ENCODE measurements around the gene PDE3B. TPM values are rescaled to one million over a fixed set of nuclear protein-coding genes. Genes with fewer than 3 reads are reported as not detected.
"Not testable (repeated sequence)": the region's sequence is repeated elsewhere in the genome, so short reads cannot be mapped to it uniquely, and the experiment has no call there.

The PDE3B gene
- total RNA-seq = 5.6 TPM
- long read RNA-seq, full-length matches to known transcripts = 3 of 6 reads
- long read RNA-seq, partial matches to known transcripts = 0 of 6 reads
- long read RNA-seq, other reads (novel, unspliced or antisense) = 3 of 6 reads

- DNase-seq = peak; percentile 91
- peak; percentile 96 for ATAC-seq
These were observed at the start of gene PDE3B for GRCh38 chr11:14643697-14644225. TSS of gene PDE3B (plus strand) at chr11:14643804. CDS start at chr11:14644076, 272 bp downstream.

GRCh38 chr11:14595261-14595660 is 48.3 kb upstream of the PDE3B start:
- intact Hi-C loops (cut with micrococcal nuclease); ATAC-seq; DNase-seq: not testable (repeated sequence)

More at GRCh38 chr11:14643697-14644225, at the start of gene PDE3B:
- intact Hi-C loops (cut with micrococcal nuclease) = loop anchor here (10.0 kb wide), 1 partner anchor 99 kb away; no protein-coding TSS in a partner anchor

GRCh38 chr11:14607713-14608112 is 35.9 kb upstream of the PDE3B start:
- DNase-seq = no peak
- no peak for ATAC-seq
- intact Hi-C loops (cut with micrococcal nuclease) = no loop called here

- ATAC-seq (no peak), DNase-seq (no peak)
- intact Hi-C loops (cut with micrococcal nuclease) = no loop called here
These were observed 33.7 kb upstream of the PDE3B start for GRCh38 chr11:14609902-14610301.

- no peak for DNase-seq
- no peak for ATAC-seq
- intact Hi-C loops (cut with micrococcal nuclease) = no loop called here
These were observed 31.7 kb upstream of the PDE3B start for GRCh38 chr11:14611939-14612338.

- intact Hi-C loops (cut with micrococcal nuclease) = no loop called here
- DNase-seq (no peak), ATAC-seq (no peak)
These were observed 30.9 kb upstream of the PDE3B start for GRCh38 chr11:14612694-14613093.

- DNase-seq (no peak), ATAC-seq (no peak)
- intact Hi-C loops (cut with micrococcal nuclease) = no loop called here
These were observed 29.4 kb upstream of the PDE3B start for GRCh38 chr11:14614091-14614622.

- intact Hi-C loops (cut with micrococcal nuclease) = no loop called here
- no peak for ATAC-seq
- no peak for DNase-seq
These were observed 26.2 kb upstream of the PDE3B start for GRCh38 chr11:14617241-14618027.

- intact Hi-C loops (cut with micrococcal nuclease) = no loop called here
- ATAC-seq (no peak), DNase-seq (no peak)
These were observed 25.5 kb upstream of the PDE3B start for GRCh38 chr11:14618060-14618459.

- no peak for DNase-seq
- intact Hi-C loops (cut with micrococcal nuclease) = no loop called here
- ATAC-seq = peak; percentile 66
These were observed 23.7 kb upstream of the PDE3B start for GRCh38 chr11:14619603-14620531.

GRCh38 chr11:14622223-14622954 is 21.2 kb upstream of the PDE3B start:
- no peak for DNase-seq
- no peak for ATAC-seq
- intact Hi-C loops (cut with micrococcal nuclease) = no loop called here

GRCh38 chr11:14623036-14623435 is 20.6 kb upstream of the PDE3B start:
- ATAC-seq (no peak), DNase-seq (no peak)
- intact Hi-C loops (cut with micrococcal nuclease) = no loop called here

- ATAC-seq (peak; percentile 45), DNase-seq (no peak)
- intact Hi-C loops (cut with micrococcal nuclease) = no loop called here
These were observed 17.9 kb upstream of the PDE3B start for GRCh38 chr11:14625586-14626205.

GRCh38 chr11:14626650-14627049 is 17.0 kb upstream of the PDE3B start:
- no peak for ATAC-seq
- intact Hi-C loops (cut with micrococcal nuclease) = no loop called here
- no peak for DNase-seq

GRCh38 chr11:14633506-14634224 is 9.9 kb upstream of the PDE3B start:
- intact Hi-C loops (cut with micrococcal nuclease); DNase-seq; ATAC-seq: not testable (repeated sequence)

GRCh38 chr11:14634813-14635212 is 8.8 kb upstream of the PDE3B start:
- ATAC-seq (no peak), DNase-seq (no peak)
- intact Hi-C loops (cut with micrococcal nuclease) = no loop called here

GRCh38 chr11:14635546-14635945 is 8.1 kb upstream of the PDE3B start:
- ATAC-seq (no peak), DNase-seq (no peak)
- intact Hi-C loops (cut with micrococcal nuclease) = no loop called here

GRCh38 chr11:14636119-14636518 is 7.5 kb upstream of the PDE3B start:
- DNase-seq = no peak
- no peak for ATAC-seq
- intact Hi-C loops (cut with micrococcal nuclease) = no loop called here

All from left ventricle myocardium superior (tissue), 1 donor.